NCI-H128 (cell line): ENCODE results near the gene MSRB3.

ENCODE experiments used
- DNase-seq: peaks from one replicate; lab custom pipeline; 2025; ENCODE audit not compliant: unreplicated experiment; lab: John Stamatoyannopoulos, UW

MSRB3 gene

DNA sequence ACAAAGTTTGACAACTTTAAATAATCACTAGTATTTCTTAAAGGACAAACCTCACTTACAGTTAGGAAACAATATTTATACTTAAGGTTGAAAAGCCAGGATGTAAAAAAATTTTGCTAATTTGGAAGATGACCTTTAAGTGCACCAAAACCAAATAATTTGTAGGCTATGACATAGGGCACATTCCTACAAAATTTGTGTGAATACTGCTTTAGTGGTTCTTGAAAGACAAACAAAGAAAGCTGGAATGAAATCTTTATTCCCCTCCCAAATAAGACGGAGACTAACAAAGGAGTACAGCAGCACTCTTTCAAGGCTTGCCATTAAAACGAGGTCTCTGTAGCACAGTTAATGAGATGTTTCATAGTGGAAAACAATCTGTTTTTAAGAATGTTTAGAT, 45.6 kb downstream of the MSRB3 start:
- DNase-seq: no peak

DNA sequence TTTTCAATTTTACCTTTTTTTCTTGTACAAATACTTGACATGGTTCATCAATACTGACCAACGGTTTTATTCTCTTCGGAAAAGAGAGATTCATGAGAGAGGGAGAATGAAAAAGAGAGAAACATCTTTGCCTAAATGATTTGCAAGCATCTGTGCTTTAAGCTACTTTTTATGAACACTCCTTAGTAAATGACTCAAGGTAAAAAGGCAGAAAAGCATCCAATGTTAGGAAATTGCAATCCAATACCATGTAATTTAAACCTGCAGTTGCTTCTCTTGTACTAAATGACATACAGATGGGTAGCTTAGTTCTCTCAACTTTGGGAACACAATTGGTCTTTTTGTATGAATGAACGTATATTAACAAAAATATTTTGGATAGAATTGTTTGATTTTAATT, 46.1 kb downstream of the MSRB3 start:
- DNase-seq: no peak

DNA sequence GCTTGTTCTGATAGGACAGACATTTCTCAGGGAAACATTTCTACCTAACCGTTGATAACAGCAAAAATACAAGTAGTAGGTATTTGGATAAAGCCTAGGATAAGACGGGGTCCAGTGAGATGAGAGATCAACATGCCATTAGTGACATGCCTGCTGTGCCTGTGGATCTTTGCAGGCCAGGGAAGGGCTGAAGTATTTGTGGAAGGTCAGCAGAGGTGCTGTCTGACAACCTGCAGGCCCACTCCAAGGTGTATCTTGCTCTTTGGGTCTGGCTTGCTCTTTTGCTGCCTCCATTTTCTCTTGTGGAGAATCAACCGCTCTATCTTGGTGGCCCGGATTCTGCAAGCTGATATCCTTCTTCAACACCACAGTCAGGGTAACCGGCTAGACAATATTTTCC, 46.7 kb downstream of the MSRB3 start:
- DNase-seq: no peak

DNA sequence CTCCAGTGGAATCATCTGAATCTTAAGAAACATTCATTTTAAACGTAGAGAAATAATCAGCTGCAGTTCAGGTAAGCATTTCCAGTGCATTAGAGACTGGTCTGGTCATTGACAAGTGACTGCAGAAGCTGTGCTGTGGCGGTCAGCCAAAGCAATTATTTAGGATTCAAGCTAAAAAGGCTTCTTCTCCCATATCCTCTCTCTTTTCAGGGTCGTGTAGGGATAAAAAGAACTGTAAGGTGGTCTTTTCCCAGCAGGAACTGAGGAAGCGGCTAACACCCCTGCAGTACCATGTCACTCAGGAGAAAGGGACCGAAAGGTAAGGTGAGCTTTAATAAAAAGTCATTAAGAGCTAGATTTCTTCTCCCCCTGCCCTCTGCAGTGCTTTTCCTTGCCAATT, 48.1 kb downstream of the MSRB3 start:
- DNase-seq: no peak

DNA sequence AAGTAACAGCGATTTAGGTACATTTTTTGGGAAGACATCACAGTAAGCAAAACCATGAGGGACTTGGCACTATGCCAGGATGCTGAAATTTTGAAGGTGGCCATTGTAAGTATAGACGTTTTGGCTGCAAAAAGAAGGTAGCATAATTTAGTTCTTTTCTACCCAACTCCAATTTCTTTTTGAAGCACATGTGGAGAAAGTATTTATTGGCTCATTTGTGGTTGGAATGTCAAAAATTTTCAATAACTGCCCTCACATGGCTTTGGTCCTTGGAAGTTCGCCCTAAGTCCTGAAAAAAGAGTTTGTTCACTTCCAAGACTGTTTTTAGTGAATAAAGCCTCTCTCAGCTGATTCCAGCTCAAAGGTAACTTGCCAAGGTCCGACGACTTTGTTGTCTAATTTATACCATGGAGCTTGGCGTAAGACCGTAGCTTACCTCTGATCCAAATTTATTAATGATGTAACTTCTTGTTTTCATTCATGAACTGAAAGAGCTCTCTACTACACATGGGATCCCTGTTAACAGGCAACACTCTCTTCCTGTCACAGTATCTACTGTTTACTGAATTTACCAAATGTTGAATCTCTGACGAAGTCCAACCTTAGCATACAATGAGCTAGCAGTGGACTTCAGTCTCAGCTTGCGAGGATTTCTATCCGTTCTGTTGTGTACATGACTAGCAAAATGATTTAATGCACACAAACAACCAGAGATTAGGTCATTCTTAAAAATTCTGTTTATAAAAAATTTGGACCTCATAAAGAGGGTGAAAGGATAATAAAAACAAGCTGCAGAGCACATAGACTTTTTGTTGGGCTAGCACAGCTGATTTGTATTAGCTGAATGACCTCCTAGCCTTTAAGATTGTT, 49.0 kb downstream of the MSRB3 start:
- no peak for DNase-seq

DNA sequence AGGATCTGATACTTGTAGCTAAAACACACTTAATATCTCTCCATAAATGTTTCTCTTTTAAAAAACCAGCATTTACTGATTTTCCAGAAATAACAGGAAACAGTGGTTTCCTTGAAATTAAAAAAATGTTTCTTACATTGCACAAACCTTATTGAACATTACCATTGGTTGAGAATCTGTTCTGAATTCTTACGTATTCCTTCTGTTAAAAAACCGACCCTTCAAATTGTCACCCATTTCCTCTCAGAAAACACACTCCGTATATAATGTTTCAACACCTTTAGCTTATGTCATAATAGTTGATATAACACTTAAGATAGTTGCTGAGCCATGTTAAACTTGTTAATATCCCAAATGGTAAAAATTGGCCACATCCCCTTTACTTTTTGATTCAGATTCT, 51.2 kb downstream of the MSRB3 start:
- DNase-seq: no peak

DNA sequence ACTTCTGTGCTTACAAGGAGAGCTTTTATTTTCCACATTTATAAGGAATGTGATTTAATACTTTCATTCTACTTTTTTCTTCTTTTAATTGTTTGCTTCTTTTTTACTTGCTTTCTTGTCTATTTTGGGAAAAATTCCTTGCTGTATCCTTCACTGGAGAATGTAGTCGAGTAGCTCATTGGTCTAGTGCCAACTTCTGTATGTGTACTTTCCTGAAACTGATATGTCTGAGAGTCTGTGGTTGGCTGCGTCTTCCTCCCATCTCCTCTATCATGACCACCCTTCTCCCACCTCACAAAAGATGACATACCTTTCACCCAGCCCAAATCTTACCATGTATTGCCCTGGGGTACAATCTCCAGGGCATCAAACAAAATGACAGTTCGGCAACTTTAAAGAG, 51.8 kb downstream of the MSRB3 start:
- no peak for DNase-seq

DNA sequence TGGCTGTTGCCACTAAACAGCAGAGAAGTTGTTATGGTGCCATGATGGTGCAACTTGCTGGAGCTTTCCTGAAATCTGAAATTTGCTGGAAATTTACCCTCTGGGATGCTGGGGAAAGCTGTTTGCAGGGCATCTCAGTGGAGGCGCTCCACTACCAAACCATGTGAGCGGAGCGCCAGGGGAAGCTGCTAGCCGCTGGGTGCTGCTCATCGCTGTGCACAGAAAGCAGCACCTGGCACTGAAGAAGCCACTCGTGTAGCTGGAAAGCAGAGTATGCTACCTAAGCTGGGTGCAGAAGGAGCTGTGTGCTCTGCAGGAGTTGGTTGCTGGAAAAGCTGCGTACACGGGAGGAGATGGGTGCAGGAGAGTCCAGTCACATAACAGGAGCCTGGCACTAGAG, 53.0 kb downstream of the MSRB3 start:
- no peak for DNase-seq

DNA sequence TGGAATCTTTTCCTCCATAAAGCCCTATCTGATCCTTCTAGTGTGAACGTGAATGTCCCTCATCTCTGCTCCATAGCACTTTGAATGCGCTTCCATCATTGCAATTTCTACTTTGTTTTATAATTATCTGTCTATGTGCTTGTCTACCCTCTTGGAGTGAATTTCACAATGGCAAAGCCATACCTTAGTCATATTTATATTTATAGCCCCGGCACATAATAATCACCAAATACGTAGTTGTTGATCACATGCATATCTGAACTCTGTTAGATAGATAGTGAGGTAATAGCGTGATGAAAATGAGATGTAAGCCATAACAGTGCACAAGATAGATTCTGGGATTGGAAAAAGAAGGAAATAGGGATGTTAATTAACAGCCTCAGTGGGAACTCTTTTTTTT, 55.2 kb downstream of the MSRB3 start:
- DNase-seq: no peak

DNA sequence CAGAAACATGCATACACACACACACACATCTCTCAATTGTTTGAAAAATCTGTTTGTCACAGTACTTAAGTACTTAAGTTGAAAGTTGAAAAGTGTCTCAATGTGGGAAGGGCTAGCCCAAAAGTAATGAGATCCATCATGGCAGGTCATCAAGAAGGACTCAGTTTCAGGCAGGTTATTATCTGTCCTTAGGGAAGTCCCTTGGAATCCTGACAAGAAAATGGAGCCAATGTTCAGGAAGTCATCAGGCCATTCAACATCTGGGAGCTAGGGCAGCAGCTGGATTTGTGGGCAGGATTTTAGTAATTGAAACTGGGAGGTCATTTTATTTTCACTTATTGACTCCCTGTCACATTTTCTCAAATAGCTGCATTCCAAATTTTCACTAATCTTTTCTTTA, 56.0 kb downstream of the MSRB3 start:
- DNase-seq: no peak

DNA sequence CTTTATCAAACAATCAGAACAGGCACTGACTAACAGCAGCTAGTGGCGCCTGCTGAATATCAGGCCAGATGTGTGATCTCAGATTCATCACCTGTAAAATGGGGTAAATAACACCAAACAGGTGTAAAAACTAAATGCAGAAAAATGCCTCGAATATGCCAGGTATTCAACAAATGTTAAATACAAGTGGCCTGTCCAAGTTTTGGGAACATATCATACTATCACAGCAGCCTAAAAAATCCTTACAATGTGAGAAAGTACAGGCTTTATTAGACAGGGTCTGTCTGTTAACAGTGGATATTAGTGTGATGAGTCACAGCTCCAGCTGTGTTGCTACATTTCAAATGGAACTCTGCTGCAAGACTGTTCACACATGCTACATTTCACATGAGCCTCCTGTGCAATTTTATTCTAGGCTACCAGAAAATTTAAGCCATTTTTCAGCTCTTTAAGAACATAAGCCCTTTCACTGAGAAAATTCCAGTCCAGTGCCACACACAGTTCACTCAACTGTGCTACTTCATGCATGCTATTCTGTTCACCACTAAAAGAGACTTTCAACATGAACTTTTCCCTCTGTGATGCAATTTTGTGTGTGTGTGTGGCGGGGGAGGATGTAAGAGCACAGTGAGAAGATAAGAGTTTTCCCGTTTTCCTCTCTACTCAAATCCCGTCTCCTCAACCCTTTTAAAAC, 56.7 kb downstream of the MSRB3 start:
- no peak for DNase-seq

DNA sequence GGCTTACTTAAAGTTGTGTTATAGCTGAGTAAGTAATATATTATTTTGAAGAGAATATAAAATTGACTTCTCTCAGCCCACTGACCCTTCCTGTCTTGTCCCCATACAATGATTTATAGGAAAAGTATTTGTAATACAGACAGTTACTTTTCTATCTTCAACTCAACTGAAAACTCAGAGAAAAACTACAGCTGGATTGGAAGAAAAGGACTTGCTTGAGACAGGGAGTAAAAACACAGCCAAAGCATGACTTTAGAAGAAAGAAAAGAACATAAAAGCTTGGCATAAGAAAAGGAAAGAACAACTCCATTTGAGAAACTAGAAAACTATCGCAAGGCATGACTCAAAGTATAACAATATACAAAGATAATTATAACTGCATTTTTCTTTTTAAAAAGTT, 57.5 kb downstream of the MSRB3 start:
- DNase-seq: no peak

DNA sequence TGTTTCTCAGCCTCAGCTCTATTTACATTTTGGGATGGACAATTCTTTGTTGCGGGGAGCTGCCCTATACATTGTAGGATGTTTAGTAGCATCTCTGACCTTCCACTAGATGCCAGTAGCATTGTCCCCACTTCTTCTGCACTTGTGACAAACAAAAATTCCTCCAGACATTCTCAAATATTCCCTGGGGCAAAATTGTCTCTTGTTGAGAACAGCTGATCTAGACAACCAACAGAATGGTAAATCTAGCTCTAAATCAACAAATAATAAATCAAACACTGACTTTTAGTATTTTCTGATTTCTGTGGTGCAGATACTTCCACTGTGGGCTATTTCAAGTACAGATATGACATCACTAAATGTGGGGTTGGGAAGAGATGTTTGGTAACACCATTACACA, 60.7 kb downstream of the MSRB3 start:
- DNase-seq: no peak

DNA sequence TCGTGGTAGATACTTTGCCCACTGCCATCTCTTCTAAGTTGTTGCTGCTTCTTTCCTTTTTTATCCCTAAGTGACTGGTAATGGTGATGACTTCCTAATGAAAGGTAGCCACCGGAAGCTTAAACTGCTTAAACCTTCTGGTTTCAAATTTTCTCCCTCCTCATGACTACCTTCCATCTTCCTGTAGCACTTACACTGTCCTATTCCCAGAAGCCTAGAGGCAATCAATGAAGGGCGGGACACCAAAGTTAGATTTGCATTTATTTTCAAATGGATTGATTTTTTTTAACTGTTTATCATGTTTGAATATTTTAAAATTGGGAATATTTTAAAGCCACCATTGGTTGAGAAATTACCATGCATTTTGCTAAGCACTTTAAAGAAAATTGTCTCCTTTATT, 64.7 kb downstream of the MSRB3 start:
- DNase-seq: no peak

DNA sequence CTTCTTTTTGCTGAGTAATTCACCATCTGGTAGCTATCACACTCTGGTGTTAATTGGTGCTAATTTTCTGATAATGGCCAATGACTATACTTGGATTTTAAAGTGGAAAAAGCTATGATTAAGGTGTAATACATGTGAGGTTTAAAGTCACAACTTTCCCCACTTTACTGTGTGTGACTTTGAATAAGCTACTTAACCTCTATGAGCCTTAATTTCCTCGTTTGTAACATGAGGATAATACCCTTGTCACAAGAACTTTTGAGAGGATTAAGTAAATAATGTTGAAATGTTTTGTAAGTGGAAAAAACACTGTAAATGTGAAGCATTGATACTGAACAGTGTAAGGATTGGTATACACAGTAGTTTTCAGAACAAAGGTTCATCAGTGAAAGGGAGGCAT, 65.3 kb downstream of the MSRB3 start:
- no peak for DNase-seq

DNA sequence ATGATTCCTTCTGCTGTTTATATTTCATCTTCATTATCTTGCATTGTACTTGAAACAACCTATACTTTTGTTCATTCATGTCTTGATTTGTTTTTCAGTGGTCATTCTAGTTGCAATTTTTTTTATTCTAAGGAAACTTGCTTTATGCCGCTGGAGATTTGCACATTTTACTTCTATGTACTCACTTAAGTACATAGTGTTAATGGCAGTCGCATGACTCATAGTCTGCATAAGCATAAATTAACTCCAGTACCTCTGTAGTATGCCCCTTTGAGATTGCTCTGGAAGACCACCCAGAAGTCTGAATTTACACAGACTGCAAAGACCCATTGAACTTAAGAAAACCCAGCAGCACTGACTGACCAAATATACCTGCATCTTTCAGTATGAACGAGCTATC, 77.0 kb downstream of the MSRB3 start:
- no peak for DNase-seq

DNA sequence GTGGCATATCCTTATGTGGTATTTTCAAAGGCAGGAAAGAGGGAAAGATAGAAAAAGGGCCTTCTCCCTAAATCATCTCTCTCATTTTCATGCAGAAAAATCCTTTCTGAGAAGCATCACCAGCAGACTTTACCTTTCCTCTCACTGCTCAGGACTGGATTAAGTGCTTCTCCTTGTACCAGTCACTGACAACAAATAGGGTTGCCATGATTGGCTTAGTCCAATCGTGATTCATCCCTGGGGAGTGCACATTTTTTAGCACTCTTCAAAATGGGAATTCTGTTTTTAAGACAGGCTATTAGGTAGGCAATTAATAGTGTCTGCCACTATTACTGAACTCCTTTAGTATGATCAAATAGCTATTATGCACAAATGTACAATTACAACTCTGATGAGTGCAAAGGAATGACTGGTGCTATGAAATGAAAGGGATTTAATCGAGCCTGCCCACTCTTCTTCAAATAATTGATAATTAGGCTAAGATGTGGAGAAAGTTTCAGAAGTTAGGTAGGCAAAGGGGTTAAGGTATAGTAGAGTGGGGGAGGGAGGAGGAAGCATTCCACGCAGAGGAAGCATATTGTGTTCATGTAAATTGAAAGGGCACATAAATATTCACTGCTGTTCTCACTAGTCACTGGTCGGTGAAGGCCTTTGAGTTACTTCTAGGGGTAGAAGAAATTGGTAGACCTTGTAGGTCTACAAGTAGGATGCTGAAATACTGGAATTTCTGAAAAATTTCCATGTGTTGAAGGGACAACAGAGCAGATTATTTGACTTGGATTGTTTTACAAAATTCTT, 84.0 kb downstream of the MSRB3 start:
- no peak for DNase-seq

DNA sequence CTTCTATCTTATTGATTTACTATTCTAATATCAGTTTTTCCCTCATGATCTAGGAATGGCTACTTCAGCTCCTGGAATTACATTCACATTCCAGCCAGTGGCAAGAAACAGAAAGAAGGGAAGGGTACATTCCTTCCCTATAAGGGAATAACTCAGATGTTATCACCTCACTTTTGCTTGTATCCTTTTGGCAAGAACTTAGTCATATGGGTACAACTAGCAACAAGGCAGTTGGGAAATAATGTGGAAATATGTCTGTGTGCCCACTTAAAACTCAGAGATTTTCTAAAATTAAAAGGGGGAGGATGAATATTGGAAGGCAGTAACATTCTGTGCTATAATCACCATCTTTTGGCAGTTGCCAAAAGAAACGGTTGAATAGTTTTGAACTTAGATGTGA, 85.6 kb downstream of the MSRB3 start:
- DNase-seq: no peak

DNA sequence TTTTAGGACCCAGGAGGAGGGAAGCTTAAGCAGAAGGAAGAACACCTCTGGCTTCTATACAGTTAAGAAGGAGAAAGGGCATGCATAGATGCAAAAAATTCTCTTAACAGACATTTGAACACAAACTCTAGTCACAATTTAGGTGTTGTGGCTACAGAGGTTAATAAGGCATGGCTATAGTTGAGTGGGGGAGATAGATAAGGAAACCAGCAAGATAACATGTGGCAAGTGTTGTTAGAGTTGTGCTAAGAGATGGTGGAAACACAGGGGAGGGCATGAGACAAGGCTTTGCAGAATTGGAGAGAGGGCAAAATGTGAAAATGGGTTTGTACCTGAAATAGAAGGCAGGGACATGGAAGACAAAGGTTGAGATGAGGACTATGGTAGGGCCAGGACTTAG, 88.9 kb downstream of the MSRB3 start:
- no peak for DNase-seq

DNA sequence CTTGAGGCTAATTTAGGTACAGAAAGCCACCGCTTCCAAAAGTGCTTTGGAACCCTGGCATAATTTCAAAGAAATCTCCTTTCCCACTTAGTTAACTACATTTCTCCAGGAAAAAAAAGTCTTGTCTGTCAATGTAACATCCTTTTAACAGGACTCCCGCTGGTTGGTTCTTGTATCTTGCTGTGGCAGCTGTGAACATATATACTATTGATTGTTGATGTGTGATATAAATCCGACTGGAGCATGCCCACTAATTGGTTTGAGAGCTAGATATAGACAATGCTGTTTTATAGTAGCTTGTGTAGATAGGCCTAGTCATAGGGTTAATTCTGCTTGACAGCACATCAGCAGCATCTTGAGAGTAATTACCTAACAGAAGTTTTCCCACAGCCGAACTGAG, 89.6 kb downstream of the MSRB3 start:
- DNase-seq: no peak

DNA sequence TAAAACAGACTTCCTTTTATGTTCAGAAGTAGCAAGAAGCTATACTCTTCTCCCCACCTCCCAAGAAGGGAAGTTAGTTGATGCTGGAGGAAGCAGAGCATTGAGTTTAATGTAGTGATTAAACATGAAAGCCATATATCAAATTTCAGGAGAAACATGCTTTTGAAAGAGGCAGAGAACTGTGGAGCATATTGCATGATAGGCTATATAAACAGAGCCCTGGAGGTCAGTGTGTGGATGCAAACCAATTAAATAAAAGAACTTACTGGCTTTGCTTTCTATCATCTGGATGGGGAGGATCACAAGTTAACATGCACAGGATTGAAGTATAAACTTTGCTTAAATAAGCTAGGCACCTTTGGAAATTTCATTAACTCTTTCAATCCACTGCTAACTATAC, 94.1 kb downstream of the MSRB3 start:
- no peak for DNase-seq

DNA sequence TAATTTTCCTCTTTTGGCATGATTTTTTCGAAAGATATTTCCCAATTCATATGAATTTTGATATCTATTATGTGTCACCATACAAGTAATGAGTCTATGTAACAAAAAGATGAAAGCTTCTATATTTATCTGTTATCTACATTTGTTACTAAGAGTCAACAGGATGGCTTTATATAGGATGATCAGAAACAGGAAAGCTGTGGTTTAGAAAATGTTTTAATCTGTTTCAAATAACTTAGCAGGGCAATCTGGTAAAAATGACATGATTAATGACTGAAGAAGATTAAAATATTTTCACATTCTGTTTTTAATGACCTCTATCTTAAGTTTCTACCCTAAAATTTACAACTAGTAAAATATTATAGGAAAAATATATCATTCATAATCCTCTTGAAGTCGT, 105.8 kb downstream of the MSRB3 start:
- no peak for DNase-seq
